Measurements from ENCODE around the gene FN1.

DNA sequence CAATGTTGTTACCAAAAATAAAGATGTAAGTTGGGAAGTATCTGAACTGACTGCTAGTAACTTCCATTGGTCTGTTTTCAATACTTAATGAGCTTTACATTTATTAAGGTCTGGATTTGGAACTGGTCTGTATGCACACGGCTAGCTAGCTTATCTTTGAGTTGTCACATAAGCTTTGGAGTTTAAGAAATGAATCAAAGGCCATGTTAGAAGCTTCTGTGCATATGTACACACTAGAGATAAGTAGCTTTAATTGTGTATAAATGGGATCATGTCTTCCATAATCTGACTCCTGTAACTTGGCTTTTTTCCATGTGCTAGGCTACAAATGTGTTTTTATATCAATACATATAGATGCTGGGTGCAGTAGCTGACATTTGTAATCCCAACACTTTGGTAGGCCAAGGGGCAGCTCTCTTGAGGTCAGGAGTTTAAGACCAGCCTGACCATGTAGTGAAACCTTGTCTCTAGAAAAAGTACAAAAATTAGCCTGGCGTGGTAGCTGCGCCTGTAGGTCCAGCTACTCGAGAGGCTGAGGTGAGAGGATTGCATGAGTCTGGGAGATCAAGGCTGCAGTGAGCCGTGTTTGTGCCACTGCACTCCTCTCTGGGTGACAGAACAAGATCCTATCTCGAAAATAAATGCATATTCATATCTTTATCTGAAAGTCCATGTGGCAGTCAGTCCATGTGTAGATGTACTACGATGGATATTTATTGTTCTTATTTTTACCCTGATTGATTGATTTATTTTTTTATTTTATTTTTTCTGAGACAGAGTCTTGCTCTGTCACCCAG, 96.8 kb downstream of the FN1 start:
- no peak for TF ChIP-seq POLR2AphosphoS5 (IDR thresholded peaks at IDR 0.05)
- TF ChIP-seq, protein P1, sequence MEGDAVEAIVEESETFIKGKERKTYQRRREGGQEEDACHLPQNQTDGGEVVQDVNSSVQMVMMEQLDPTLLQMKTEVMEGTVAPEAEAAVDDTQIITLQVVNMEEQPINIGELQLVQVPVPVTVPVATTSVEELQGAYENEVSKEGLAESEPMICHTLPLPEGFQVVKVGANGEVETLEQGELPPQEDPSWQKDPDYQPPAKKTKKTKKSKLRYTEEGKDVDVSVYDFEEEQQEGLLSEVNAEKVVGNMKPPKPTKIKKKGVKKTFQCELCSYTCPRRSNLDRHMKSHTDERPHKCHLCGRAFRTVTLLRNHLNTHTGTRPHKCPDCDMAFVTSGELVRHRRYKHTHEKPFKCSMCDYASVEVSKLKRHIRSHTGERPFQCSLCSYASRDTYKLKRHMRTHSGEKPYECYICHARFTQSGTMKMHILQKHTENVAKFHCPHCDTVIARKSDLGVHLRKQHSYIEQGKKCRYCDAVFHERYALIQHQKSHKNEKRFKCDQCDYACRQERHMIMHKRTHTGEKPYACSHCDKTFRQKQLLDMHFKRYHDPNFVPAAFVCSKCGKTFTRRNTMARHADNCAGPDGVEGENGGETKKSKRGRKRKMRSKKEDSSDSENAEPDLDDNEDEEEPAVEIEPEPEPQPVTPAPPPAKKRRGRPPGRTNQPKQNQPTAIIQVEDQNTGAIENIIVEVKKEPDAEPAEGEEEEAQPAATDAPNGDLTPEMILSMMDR (IDR thresholded peaks at IDR 0.05) = no peak
- no peak for TF ChIP-seq POLR2A (IDR thresholded peaks at IDR 0.05)
- no peak for TF ChIP-seq EP300 (IDR thresholded peaks at IDR 0.05)
